GM12874 (cell line): ENCODE measurements around the gene NAT8L.

ENCODE experiments used
- TF ChIP-seq, protein P1 (sequence below): IDR thresholded peaks from 2 replicates; pipeline ENCODE4 v1.5.1; 2011; ENCODE audit warnings: low read depth, mild to moderate bottlenecking, control low read depth, low read length, moderate library complexity; ENCODE audit not compliant: insufficient read depth

The NAT8L gene

DNA sequence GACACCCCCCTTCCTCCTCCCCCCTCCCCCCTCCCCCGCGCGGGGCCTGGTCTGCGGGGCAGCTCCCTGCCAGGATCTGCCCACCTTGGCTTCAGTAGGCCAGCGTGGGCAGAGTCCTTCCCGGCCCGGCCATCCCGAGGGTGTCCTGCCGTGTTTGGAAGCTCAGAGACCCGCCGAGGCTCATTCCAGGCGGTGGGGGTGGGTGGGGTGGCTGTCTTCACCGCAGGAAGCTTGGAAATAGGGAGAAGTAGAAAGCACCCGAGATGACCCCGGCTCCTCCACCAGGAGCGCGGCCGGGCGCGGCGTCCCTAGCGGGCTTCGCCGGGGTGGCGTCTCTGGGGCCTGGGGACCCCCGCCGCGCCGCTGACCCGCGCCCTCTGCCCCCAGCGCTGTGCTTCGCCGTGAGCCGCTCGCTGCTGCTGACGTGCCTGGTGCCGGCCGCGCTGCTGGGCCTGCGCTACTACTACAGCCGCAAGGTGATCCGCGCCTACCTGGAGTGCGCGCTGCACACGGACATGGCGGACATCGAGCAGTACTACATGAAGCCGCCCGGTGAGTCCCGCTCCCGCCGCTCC is 1.6 kb downstream of the NAT8L start:
- TF ChIP-seq, protein P1, sequence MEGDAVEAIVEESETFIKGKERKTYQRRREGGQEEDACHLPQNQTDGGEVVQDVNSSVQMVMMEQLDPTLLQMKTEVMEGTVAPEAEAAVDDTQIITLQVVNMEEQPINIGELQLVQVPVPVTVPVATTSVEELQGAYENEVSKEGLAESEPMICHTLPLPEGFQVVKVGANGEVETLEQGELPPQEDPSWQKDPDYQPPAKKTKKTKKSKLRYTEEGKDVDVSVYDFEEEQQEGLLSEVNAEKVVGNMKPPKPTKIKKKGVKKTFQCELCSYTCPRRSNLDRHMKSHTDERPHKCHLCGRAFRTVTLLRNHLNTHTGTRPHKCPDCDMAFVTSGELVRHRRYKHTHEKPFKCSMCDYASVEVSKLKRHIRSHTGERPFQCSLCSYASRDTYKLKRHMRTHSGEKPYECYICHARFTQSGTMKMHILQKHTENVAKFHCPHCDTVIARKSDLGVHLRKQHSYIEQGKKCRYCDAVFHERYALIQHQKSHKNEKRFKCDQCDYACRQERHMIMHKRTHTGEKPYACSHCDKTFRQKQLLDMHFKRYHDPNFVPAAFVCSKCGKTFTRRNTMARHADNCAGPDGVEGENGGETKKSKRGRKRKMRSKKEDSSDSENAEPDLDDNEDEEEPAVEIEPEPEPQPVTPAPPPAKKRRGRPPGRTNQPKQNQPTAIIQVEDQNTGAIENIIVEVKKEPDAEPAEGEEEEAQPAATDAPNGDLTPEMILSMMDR: no peak

DNA sequence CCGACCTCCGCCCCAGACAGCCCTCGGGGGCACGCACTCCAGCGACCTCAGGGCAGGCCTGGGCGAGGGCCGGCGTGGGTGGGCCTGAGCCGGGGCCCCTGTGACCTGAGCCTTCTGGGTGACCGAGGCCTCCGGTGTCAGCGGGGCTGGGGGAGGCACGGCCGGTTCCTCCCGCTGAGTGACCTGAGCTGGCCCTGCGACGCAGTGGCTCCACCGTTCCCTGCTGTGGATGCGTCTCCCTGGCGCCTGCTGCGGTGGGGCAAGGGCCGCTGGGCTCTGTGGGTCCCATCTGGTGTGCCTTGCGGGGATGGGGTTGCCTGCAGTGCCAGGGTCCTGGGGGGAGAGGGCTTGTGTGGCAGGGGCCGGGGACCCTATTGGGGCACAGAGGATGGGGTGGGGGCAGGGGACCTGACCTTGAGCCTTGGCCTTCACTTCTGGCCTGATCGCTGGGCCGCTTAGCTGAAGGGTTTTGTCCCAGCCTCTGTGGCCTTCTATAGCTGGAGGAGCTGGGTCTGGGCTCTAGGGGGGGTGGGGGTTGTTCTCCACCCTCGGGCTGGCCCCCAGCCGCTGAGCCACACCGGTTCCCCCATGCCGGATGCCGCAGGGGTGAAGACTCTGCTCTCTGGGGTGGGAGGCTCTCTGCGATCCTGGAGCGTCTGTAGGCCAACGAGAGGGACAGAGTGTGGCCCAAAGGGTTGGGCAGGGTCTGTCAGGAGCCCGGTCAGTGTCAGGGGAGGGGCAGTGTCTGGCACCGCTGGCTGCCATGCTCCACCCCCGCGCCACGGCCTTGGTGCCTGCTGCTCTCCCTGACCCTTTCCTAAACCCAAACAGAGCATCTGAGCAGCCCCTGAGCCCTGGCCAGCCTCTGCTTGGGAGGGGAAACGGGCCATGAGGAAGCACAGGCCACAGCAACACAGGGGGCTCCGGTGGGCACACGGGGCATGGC is 2.3 kb downstream of the NAT8L start:
- TF ChIP-seq, protein P1: no peak

DNA sequence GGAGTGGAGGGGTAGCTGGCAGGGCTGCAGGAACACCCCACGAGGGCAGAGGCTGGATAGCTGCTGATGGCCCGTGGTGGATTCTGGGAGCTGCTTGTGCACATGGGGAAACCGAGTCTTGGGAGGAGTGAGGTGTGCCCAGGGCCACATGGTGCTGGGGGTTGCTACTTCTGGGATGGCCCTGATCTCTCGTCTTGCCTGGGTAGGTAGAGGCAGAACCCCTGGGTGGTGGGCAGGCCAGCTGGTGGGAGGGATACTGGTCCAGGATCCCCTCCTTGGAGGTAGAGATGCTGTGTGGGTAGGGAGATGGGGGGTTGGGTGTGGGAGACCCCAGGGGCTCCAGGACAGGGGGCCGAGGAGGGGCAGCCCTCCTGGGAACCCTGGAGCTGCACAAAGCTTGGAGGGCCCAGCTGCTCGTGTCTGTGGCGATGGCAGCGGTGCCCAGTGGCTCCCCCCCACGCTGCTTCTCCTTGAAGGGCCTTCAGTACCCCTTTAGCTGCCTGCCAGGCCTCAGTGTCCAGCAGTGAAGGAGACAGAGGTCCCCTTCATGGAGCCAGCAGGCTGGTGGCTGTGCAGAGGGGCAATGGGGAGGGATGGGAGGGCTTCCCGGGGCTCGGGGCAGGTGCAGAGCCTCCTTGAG is 3.2 kb downstream of the NAT8L start:
- TF ChIP-seq, protein P1: no peak

DNA sequence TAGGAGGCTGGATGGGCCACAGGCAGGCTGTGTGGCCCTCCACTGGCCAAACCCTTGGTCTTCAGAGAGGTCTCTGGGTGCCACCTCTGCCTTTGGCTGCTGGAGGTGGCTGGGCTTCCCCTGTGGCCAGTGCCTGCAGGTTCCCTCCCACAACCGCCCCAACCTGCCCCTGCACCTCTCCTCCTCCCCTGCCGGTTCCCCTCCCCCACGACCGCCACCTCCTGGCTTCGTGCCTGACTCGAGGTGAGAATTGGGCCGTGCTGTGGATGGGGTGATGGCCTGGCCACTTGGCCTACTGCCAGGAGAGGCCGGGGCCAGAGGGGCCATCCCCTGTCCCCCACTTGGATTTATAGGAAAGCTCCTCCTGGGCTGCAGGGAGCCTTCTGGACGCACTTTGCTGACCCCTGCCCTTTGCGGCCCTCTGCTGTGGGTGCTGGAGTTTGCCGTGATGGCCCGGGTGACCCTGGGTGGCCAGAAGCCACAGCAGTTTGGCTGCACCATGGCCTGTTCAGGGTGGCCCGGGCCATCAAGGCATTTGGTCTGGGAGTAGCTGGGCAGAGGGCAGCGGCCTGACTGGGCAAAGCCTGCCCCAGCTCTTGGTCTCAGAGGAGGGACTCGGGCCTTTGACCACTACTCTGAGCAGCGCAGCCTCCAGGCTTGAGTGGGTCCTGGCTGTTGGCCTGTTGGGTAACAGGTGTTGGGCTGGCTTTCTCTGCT is 3.8 kb downstream of the NAT8L start:
- TF ChIP-seq, protein P1: no peak

DNA sequence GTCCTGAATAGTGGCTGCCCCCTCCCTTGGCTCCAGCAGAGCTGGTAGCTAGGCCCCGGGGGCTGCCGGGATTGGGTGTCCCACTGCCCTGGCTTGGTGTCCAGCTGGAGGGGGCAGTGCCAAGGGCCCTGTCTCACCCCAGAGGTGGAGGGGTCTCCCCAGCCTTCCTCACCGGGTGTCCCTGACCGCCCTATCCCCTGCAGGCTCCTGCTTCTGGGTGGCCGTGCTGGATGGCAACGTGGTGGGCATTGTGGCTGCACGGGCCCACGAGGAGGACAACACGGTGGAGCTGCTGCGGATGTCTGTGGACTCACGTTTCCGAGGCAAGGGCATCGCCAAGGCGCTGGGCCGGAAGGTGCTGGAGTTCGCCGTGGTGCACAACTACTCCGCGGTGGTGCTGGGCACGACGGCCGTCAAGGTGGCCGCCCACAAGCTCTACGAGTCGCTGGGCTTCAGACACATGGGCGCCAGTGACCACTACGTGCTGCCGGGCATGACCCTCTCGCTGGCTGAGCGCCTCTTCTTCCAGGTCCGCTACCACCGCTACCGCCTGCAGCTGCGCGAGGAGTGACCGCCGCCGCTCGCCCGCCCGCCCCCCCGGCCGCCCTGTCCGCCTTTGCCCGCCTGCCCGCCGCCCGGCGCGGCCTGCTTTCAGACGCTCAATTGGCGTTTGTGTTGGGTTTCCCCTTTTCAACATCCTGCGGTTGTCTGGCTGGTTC is 4.6 kb downstream of the NAT8L start:
- TF ChIP-seq, protein P1: no peak

DNA sequence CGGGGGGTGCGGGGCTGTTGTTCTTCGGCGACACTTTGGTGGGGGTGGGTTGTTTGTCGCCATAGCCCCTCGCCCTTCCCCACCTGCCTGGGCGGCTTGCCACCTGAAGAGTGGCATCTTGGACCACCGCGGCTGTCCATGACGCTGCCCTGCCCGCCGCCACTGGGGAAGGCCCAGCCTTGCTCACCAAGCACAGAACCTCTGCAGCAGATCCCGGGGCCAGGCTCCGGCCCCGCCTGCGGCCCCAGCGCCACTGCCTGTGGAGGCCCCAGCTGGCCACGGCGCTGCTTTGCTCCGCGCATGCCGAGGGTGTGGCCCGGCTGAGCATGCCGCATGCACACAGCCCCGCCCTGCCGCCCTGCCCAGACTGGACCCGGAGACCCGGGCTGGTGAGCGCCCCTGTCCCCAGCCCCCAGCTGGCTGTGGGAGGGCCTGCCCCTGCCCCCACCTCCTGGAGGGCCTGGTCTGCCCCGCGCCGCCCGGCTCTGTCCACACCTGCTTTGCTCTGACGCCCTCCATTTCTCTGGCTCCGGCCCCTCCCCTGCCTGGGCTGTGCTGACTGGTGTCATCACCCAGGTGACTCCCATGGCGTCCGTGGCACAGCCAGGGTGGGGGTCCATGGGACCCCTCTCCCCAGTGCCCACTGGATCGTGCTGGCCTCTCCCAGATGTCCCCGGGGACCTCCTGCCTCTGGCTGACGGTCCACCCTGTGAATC is 5.3 kb downstream of the NAT8L start:
- TF ChIP-seq, protein P1: no peak
